ENCODE data around the gene MYL5.

- TF ChIP-seq POLR2A (IDR thresholded peaks at IDR 0.05; ENCODE audit: low read length) (no peak), GATA1 (IDR thresholded peaks at IDR 0.05; ENCODE audit: low read depth, low read length) (no peak)
These were observed 28.3 kb downstream of the MYL5 start for GRCh38 chr4:702618-703048.

All from erythroblast (primary cell).